Neutrophil (primary cell): ENCODE measurements around the gene JPH3.

Source experiments
- H3K27ac ChIP-seq: fragments of 200-600 bp; sonication (generic); 2 replicates; pipeline ENCODE4 v1.5.1; 2016; ENCODE audit warnings: mild to moderate bottlenecking, moderate library complexity
- H3K27me3 ChIP-seq: fragments of 200-600 bp; sonication (generic); 2 replicates; pipeline ENCODE4 v1.6.0; 2016; ENCODE audit warnings: mild to moderate bottlenecking
- H3K36me3 ChIP-seq: fragments of 200-600 bp; sonication (generic); 2 replicates; pipeline ENCODE4 v1.5.1; 2017
- H3K4me1 ChIP-seq, 2 experiments: fragments of 200-600 bp in 1 of 2; sonication (generic) in 1 of 2; 1 replicate in 1 of 2; 2 replicates in 1 of 2; pipeline versions ENCODE4 v1.5.1 to v1.6.1; 2013 to 2016; ENCODE audit warnings: low read depth in 1 of 2, low read length in 1 of 2, mild to moderate bottlenecking in 1 of 2, moderate library complexity in 1 of 2; ENCODE audit not compliant: control insufficient read depth in 1 of 2, insufficient read depth in 1 of 2
- H3K4me3 ChIP-seq, 2 experiments: fragments of 200-600 bp in 1 of 2; sonication (generic) in 1 of 2; 1 replicate in 1 of 2; 2 replicates in 1 of 2; pipeline ENCODE4 v1.5.1; 2013 to 2016; ENCODE audit warnings: low read depth in 1 of 2, low read length in 1 of 2, mild to moderate bottlenecking in 1 of 2, moderate library complexity in 1 of 2
- H3K9me3 ChIP-seq: fragments of 200-600 bp; sonication (generic); 2 replicates; pipeline ENCODE4 v1.5.1; 2016
- TF ChIP-seq, protein P1 (sequence below): fragments of 200-600 bp; sonication (generic); IDR thresholded peaks from 2 replicates; pipeline ENCODE4 v1.5.1; 2016; ENCODE audit warnings: antibody characterized with exemption

Gene JPH3

DNA sequence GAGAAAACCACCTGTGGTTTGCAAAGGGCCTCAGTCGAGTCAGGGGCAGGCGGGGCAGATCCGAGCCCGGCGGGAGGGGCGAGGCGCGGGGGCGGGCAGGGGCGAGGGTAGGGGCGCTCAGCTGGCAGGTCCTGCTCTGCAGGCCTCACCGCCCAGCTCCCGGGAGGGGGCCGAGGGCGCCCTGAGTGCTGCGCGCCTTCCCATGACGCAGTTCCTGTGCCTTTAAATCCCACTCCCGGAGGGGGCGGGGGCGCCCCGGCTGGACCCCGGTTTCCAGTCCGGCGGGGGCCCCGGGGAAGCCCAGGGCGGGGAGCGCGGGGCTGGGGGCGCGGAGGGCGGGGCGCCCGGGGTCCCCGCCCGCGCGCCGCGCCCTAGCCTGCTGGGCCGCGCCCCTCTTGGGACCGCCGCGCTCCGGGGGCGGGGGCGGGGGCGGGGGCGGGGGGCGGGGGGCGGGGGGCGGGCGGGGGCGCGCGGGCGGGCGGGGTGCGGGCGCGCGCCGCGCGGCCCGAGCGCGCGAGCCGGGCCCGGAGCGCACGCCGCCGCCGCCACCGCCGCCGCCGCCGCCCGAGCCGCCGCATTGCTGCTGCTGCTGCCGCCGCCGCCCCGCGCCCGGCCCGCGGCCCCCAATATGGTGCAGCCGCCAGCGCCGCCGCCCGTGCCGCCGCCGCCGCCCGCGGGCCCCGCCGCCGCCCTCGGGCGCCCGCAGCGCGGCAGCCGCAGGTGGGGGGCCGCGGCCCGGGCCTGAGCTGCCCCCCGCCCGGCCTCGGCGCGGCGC is at the start of gene JPH3:
Gene JPH3 (plus strand): TSS at position 508 of the 775 bp plus-strand sequence. CDS start 639 bp downstream, outside the sequence.
- Histone ChIP-seq H3K27ac (no peak within 1 kb of the TSS), H3K36me3 (no peaks in the 10 kb centered on the region), H3K9me3 (no peaks in the 10 kb centered on the region), H3K4me3 (no peak within 1 kb of the TSS), H3K27me3 (peaks cover 90% of the 10 kb centered on the region), H3K4me1 (no peaks in the 10 kb centered on the region)
- TF ChIP-seq, protein P1, sequence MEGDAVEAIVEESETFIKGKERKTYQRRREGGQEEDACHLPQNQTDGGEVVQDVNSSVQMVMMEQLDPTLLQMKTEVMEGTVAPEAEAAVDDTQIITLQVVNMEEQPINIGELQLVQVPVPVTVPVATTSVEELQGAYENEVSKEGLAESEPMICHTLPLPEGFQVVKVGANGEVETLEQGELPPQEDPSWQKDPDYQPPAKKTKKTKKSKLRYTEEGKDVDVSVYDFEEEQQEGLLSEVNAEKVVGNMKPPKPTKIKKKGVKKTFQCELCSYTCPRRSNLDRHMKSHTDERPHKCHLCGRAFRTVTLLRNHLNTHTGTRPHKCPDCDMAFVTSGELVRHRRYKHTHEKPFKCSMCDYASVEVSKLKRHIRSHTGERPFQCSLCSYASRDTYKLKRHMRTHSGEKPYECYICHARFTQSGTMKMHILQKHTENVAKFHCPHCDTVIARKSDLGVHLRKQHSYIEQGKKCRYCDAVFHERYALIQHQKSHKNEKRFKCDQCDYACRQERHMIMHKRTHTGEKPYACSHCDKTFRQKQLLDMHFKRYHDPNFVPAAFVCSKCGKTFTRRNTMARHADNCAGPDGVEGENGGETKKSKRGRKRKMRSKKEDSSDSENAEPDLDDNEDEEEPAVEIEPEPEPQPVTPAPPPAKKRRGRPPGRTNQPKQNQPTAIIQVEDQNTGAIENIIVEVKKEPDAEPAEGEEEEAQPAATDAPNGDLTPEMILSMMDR: no peak

DNA sequence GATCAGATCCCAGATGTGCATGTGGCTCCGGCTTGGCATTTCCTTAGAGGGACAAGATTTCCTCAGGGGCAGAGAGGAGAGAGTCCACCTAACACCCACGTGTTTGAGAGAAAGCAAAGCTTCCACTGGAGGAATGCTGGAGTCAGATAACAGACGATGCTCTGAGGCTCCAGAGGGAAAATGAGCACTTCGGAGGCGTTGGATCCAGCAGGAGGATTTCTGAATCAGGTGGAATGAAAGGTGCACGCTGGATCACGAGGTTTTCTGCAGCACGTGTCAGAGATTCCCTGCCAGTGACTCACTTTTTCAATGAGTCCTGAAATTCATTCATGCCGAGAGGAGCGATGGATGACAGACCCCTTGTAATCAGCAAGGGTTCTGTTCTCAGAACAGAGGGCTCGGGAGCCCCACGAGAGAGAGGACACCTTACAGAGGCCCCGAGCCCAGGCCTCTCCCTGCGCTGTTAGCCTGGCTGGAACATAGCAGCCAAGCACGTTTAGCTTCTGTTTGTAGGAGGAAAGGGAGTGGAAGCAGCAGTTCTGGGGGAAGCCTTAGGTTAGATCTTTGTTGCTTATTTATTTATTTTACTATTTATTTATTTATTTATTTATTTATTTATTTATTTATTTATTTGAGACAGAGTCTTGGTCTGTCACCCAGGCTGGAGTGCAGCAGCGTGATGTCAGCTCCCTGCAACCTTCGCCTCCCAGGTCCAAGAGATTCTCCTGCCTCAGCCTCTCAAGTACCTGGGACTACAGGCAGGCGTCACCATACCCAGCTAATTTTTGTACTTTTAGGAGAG is 49.3 kb upstream of the JPH3 start:
- TF ChIP-seq, protein P1: no peak
- Histone ChIP-seq H3K27ac (no peak overlapping the region), H3K4me3 (no peak overlapping the region), H3K9me3 (no peaks in the 10 kb centered on the region), H3K36me3 (no peaks in the 10 kb centered on the region), H3K27me3 (peaks cover 3% of the 10 kb centered on the region), H3K4me1 (peaks cover 8 to 14% of the 10 kb centered on the region in 2 experiments)

DNA sequence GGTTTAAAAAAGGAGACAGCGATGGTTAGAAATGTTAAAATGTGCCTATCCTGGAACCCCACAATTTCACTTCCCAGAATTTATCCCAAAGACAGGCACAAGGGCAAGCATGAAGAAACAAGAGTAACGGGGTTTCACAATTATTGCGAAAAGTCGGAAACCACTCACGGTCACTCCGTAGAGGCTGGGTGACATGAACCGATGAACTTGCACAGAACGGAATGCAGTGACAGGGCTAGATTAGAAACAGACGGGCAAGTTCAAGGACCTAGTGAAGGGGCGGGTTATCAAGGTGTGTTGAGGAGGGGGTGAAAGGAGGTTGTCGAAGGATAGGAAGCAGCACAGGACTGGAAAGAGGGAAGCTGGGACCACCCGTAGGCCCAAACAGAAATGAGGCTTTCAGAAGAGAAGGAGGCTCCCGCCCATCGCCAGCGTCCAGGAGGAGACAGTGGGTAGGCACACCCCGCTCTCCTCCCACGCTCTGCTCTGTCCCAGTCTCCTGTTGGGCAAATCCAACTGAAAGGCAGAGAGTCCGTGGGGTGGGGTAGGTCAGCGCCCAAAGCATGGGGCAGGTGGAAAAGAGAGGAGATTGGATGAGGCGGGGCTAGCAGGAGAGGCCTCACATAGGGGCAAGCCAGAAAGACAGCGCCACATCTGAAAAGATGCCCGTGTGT is 47.4 kb upstream of the JPH3 start:
- no peak overlapping the region for H3K4me3 ChIP-seq
- no peak overlapping the region for H3K27ac ChIP-seq
- H3K36me3 ChIP-seq: no peaks in the 10 kb centered on the region
- TF ChIP-seq, protein P1: no peak
- H3K27me3 ChIP-seq: peaks cover 12% of the 10 kb centered on the region
- H3K4me1 ChIP-seq: peaks cover 8 to 14% of the 10 kb centered on the region in 2 experiments
- H3K9me3 ChIP-seq: no peaks in the 10 kb centered on the region

DNA sequence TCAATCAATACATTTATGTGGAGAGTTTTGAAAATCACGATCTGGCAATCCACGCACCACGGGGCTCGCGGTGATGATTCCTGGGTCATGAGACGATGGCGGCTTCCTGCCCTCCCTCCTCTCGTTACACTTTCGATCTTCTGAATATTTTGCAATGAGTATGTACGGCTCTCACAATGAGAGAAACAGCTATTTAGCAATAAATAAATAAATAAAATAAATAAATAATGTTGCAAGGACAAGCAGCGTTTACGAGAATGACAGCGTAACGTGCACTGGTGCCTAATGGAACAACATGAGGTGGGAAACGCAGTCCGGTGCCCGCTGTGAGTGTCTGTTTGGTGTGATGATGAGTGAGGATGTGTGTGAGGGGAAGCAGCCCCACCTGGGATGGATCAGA is 46.7 kb upstream of the JPH3 start:
- TF ChIP-seq, protein P1: no peak
- peaks cover 8 to 14% of the 10 kb centered on the region in 2 experiments for H3K4me1 ChIP-seq
- H3K27ac ChIP-seq: no peak overlapping the region
- H3K4me3 ChIP-seq: no peak overlapping the region
- H3K9me3 ChIP-seq: no peaks in the 10 kb centered on the region
- peaks cover 12% of the 10 kb centered on the region for H3K27me3 ChIP-seq
- no peaks in the 10 kb centered on the region for H3K36me3 ChIP-seq

DNA sequence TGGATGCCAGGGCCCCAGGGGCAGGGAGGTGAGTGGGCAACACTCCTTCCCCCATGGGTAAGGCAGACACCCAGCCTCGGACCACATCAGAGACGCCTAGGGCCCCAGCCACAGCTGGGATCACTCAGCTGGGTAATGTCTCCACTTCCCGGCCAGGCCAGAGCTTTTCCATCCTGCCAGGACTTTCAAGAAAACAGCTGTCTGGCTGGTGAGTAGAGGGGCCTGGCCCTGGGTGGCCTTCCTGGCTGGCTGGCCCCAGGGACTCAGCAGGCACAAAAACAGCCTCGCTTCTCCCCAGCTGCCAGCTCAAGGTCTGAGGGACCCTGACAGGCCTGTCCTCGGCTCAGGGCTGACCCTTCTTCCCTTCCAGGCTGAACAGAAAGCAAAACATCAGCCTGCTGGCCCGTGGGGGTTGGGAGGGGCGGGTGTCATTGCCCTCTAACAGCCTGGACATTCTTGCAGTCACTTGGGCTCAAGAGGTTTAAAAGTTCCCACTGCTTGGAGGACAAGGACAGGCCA is 45.3 kb upstream of the JPH3 start:
- Histone ChIP-seq H3K27ac (no peak overlapping the region), H3K27me3 (peaks cover 12% of the 10 kb centered on the region), H3K36me3 (no peaks in the 10 kb centered on the region), H3K4me1 (peaks cover 8 to 14% of the 10 kb centered on the region in 2 experiments), H3K9me3 (no peaks in the 10 kb centered on the region), H3K4me3 (no peak overlapping the region)
- TF ChIP-seq, protein P1: no peak
